ENCODE data around the gene BDNF. TPM values are rescaled to one million over a fixed set of nuclear protein-coding genes. Genes with fewer than 3 reads are reported as not detected.

BDNF gene
- polyA plus RNA-seq, 1 experiment: 85.6 TPM

DNA sequence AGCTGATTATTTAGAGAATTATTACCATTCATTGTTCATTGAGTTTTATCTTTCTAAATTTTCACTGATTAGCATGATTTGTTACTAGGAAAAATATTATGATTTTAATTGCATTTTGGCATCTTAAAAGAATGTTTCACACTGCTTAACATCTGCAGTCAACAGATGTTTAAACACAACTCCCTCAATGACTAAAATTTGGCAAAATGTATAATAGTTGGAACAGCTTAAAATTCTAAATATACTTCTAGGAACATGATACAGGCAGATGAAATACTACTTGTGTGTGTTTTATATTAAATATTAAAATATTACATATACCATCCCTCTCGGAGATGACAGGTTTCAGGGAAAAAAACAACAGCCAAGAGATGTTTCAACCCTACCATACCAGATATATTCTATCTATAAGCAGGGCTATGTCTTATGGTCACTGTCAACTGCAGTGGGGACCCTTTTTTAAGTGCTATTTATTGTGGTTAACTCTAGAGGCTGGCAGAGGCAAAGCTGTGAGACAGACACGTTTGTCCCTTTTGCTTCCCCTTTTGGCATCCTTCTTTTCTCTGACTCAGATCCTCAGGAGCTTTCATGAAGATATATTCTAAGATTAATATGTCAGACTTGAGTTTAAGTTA, 81.9 kb downstream of the BDNF start:
- CTCF ChIA-PET: no interaction called here
- H3K4me3 ChIP-seq (ENCODE audit: low read depth, low read length): no peak overlapping the region
- POLR2A ChIA-PET: no interaction called here

DNA sequence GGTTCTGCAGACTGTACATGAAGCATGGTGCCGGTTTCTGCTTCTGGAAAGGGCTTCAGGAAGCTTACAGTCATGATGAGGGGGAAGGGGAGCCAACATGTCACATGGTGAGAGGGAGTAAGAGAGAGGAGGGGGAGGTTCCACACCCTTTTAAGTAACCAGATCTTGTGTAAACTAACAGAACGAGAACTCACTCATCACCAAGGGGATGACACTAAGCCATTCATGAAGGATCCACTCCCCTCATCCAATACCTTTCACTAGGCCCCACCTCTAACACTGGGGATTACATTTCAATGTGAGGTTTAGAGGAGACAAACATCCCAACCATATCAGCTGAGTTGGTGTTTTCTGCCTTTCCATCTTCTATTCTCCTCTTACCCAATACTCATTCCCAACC, 83.5 kb downstream of the BDNF start:
- TF ChIP-seq, protein P1, sequence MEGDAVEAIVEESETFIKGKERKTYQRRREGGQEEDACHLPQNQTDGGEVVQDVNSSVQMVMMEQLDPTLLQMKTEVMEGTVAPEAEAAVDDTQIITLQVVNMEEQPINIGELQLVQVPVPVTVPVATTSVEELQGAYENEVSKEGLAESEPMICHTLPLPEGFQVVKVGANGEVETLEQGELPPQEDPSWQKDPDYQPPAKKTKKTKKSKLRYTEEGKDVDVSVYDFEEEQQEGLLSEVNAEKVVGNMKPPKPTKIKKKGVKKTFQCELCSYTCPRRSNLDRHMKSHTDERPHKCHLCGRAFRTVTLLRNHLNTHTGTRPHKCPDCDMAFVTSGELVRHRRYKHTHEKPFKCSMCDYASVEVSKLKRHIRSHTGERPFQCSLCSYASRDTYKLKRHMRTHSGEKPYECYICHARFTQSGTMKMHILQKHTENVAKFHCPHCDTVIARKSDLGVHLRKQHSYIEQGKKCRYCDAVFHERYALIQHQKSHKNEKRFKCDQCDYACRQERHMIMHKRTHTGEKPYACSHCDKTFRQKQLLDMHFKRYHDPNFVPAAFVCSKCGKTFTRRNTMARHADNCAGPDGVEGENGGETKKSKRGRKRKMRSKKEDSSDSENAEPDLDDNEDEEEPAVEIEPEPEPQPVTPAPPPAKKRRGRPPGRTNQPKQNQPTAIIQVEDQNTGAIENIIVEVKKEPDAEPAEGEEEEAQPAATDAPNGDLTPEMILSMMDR (IDR thresholded peaks at IDR 0.05; ENCODE audit: low read depth, low read length): no peak
- Histone ChIP-seq H3K4me3 (ENCODE audit: low read depth, low read length) (no peak overlapping the region), H3K27me3 (ENCODE audit: control insufficient read depth, insufficient read depth, low read length) (no peaks in the 10 kb centered on the region), H3K27ac (ENCODE audit: low read depth, low read length) (no peak overlapping the region), H3K9me3 (ENCODE audit: control insufficient read depth, insufficient read depth, low read length) (no peaks in the 10 kb centered on the region)
- ChIA-PET POLR2A (no interaction called here), CTCF (no interaction called here)
- no peak for DNase-seq (ENCODE audit: low read depth, low spot score)

More for the DNA sequence above, 81.9 kb downstream of the BDNF start:
- TF ChIP-seq, protein P1 (IDR thresholded peaks at IDR 0.05; ENCODE audit: low read depth, low read length): no peak
- H3K27ac ChIP-seq (ENCODE audit: low read depth, low read length): no peak overlapping the region
- no peaks in the 10 kb centered on the region for H3K27me3 ChIP-seq (ENCODE audit: control insufficient read depth, insufficient read depth, low read length)
- no peak for DNase-seq (ENCODE audit: low read depth, low spot score)
- H3K9me3 ChIP-seq (ENCODE audit: control insufficient read depth, insufficient read depth, low read length): no peaks in the 10 kb centered on the region

DNA sequence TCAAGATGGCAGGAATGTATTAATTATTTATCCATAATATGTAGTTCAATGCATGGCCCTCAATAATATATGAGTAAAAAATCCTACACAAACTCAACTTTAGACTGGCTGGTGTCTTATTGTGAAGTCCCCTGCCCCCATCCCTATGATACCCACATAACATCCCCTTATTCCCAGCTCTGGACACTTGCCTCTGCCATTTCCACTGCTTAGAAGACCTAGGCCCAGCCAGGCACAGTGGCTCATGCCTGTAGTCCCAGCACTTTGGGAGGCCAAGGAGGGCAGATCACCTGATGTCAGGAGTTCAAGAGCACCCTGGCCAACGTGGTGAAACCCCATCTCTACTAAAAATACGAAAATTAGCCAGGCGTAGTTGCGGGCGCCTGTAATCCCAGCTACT, 84.4 kb downstream of the BDNF start:
- no peak overlapping the region for H3K27ac ChIP-seq (ENCODE audit: low read depth, low read length)
- CTCF ChIA-PET: no interaction called here
- DNase-seq (ENCODE audit: low read depth, low spot score): no peak
- no peak overlapping the region for H3K4me3 ChIP-seq (ENCODE audit: low read depth, low read length)
- H3K27me3 ChIP-seq (ENCODE audit: control insufficient read depth, insufficient read depth, low read length): no peaks in the 10 kb centered on the region
- no peaks in the 10 kb centered on the region for H3K9me3 ChIP-seq (ENCODE audit: control insufficient read depth, insufficient read depth, low read length)
- POLR2A ChIA-PET: no interaction called here
- TF ChIP-seq, protein P1 (IDR thresholded peaks at IDR 0.05; ENCODE audit: low read depth, low read length): no peak

DNA sequence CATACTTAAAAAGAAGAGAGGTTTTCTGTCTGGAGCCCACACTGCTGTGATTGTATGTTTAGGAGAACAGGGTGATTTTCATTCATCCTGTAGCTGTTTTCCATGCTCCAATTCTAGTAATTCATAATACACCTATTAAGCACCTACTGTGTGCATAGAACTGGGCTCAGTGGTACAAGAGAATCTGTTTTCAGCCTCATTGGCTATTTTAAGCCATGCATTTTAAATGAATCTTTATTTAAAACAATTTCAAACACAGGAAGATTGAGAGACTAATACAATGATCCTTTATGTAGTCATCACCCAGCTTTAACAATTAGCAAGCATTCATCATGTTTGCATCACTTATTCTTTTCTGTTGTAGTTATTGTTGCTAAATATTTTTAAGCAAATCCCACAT, 86.2 kb downstream of the BDNF start:
- ChIA-PET POLR2A (interaction anchor here (0.7 kb wide), 1 partner anchor 58 kb away, joined by 8 read pairs; no protein-coding TSS in a partner anchor), CTCF (interaction anchor here (0.6 kb wide), 1 partner anchor 81 kb away, joined by 7 read pairs; no protein-coding TSS in a partner anchor)
- H3K4me3 ChIP-seq (ENCODE audit: low read depth, low read length): no peak overlapping the region
- H3K27me3 ChIP-seq (ENCODE audit: control insufficient read depth, insufficient read depth, low read length): no peaks in the 10 kb centered on the region
- DNase-seq (ENCODE audit: low read depth, low spot score): no peak
- TF ChIP-seq, protein P1 (IDR thresholded peaks at IDR 0.05; ENCODE audit: low read depth, low read length): no peak
- no peak overlapping the region for H3K27ac ChIP-seq (ENCODE audit: low read depth, low read length)
- no peaks in the 10 kb centered on the region for H3K9me3 ChIP-seq (ENCODE audit: control insufficient read depth, insufficient read depth, low read length)

DNA sequence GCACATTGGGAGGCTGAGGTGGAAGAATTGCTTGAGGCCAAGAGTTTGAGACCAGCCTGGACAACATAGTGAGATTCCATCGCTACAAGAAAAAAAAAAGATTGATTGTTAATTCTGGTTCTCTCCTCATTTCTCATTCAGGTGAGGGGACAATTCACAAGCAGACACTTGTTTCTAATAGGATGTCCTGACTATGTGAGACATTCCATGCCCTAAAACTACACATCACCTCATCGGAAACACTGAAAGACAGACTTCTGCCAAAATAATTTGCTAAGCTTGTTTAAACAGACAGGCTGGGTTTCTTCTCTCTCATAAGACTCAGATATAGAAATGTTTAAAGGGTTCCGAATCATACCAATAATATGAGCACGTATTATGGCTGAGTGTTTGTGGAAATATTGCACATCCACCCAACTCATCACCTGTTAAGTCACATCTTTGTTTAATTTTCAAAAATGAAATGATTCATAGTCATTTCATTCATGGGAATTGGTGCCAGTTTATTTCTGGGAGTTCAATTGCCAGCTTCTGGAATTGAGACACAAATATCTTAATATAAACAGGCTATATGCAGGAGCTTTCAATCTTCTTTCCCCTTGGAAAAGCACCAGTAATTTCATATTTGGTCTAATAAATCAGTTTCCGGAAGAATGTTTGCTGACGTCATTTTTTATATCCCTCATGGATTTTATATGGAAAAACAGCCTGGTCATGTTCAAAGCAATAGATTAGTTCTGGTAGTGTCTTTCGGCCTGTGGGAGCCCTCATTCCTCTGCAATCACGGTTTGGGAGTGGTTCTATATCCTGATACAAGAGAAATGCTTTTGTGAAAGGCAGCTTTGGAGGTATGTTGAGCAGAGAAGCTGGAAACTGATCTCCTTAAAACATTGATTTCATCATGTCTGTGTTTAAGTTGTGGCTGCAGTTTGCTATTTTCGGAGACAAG, 87.0 kb downstream of the BDNF start:
- ChIA-PET POLR2A (no interaction called here), CTCF (interaction anchor here (0.6 kb wide), 1 partner anchor 82 kb away, joined by 7 read pairs; no protein-coding TSS in a partner anchor)
- DNase-seq (ENCODE audit: low read depth, low spot score): peak; percentile 11
- Histone ChIP-seq H3K27ac (ENCODE audit: low read depth, low read length) (peak overlapping the region; percentile 34), H3K27me3 (ENCODE audit: control insufficient read depth, insufficient read depth, low read length) (no peaks in the 10 kb centered on the region), H3K9me3 (ENCODE audit: control insufficient read depth, insufficient read depth, low read length) (no peaks in the 10 kb centered on the region), H3K4me3 (ENCODE audit: low read depth, low read length) (no peak overlapping the region)
- TF ChIP-seq, protein P1 (IDR thresholded peaks at IDR 0.05; ENCODE audit: low read depth, low read length): no peak

All from AG04450 (cell line).